MCF 10A (cell line): Measurements from ENCODE around the gene CRY1. TPM values are rescaled to one million over a fixed set of nuclear protein-coding genes. Genes with fewer than 3 reads are reported as not detected.
A peak's percentile ranks its signal among the peaks of the same experiment; 100 is the strongest.

Source experiments
- BruUV-seq: library from RNA; stranded (reverse); fragments of 400-500 nt; replicated peaks from 2 replicates; lab custom pipeline; 2021; lab: Mats Ljungman, UMichigan
- CTCF ChIA-PET: fragments of 300-600 bp; sonication (Branson Sonifier 250); formaldehyde crosslinking; extraction: SDS; loops from one replicate; lab custom pipeline; 2021; ENCODE audit warnings: antibody characterized with exemption, inconsistent platforms; lab: Yijun Ruan, JAX
- POLR2A ChIA-PET: fragments of 300-600, 350-650 bp; sonication (Branson Sonifier 250); formaldehyde crosslinking; extraction: SDS; loops from one replicate; lab custom pipeline; 2020; ENCODE audit warnings: antibody characterized with exemption, inconsistent platforms; lab: Yijun Ruan, JAX
- DNase-seq: peaks from one replicate; pipeline ENCODE4 v3.0.0-alpha.2; 2018; ENCODE audit not compliant: unreplicated experiment
- H3K27ac Mint-ChIP-seq: one replicate; pipeline ENCODE4 v1.8.0; 2022; ENCODE audit warnings: mild to moderate bottlenecking, low read depth, mixed read lengths; ENCODE audit not compliant: unreplicated experiment
- H3K27me3 Mint-ChIP-seq: one replicate; pipeline ENCODE4 v1.8.0; 2022; ENCODE audit warnings: mixed read lengths; ENCODE audit not compliant: insufficient read depth, unreplicated experiment
- H3K36me3 Mint-ChIP-seq: one replicate; pipeline ENCODE4 v1.8.0; 2022; ENCODE audit warnings: mild to moderate bottlenecking, moderate library complexity, mixed read lengths; ENCODE audit not compliant: insufficient read depth, unreplicated experiment
- H3K4me1 Mint-ChIP-seq: one replicate; pipeline ENCODE4 v1.8.0; 2022; ENCODE audit warnings: mixed read lengths; ENCODE audit not compliant: insufficient read depth, unreplicated experiment
- H3K4me3 Mint-ChIP-seq: one replicate; pipeline ENCODE4 v1.8.0; 2022; ENCODE audit warnings: mild to moderate bottlenecking, moderate library complexity, mixed read lengths; ENCODE audit not compliant: unreplicated experiment
- H3K9me3 Mint-ChIP-seq: one replicate; pipeline ENCODE4 v1.8.0; 2022; ENCODE audit warnings: mixed read lengths; ENCODE audit not compliant: unreplicated experiment
- intact Hi-C: fragments of 100-400 bp; cut with micrococcal nuclease; formaldehyde crosslinking; loops from 2 replicates; pipeline ENCODE4 v1.14.1; 2022
- total RNA-seq: library from RNA; stranded (reverse); gene quantifications from 2 replicates; pipeline ENCODE4 v1.2.3, GENCODE V29; 2022
- TF ChIP-seq, protein P1 (sequence below): fragments of 200-600 bp; IDR thresholded peaks from one replicate; pipeline ENCODE4 v1.8.0; 2022; ENCODE audit warnings: antibody characterized with exemption, mild to moderate bottlenecking; ENCODE audit not compliant: unreplicated experiment

Gene CRY1
- total RNA-seq, 1 experiment from 2014 or later = 11.6 TPM

DNA sequence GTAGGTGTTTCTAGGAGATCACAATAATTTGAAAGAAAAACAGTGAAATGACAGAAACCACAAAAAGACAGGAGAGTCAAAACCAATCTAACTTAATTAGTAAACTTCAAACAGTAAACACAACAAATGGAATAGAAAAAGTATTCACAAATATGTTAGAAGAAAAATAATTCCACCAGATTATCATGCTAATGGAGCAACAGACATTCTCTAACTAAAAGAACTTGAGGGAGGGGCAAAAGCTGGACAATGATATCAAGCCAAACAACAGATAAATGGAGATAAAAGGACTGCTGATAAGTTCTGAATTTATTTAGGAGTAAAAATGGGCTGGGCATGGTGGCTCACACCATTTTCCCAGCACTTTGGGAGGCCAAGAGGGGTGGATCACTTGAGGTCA is 28.7 kb downstream of the CRY1 start:
- no TSS peak for BruUV-seq
- Mint-ChIP-seq H3K36me3 (no peaks in the 10 kb centered on the region), H3K4me1 (no peaks in the 10 kb centered on the region), H3K27ac (no peak overlapping the region), H3K27me3 (no peaks in the 10 kb centered on the region), H3K9me3 (no peaks in the 10 kb centered on the region), H3K4me3 (no peak overlapping the region)
- CTCF ChIA-PET = no interaction called here
- no peak for DNase-seq
- TF ChIP-seq, protein P1, sequence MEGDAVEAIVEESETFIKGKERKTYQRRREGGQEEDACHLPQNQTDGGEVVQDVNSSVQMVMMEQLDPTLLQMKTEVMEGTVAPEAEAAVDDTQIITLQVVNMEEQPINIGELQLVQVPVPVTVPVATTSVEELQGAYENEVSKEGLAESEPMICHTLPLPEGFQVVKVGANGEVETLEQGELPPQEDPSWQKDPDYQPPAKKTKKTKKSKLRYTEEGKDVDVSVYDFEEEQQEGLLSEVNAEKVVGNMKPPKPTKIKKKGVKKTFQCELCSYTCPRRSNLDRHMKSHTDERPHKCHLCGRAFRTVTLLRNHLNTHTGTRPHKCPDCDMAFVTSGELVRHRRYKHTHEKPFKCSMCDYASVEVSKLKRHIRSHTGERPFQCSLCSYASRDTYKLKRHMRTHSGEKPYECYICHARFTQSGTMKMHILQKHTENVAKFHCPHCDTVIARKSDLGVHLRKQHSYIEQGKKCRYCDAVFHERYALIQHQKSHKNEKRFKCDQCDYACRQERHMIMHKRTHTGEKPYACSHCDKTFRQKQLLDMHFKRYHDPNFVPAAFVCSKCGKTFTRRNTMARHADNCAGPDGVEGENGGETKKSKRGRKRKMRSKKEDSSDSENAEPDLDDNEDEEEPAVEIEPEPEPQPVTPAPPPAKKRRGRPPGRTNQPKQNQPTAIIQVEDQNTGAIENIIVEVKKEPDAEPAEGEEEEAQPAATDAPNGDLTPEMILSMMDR = no peak
- POLR2A ChIA-PET = no interaction called here
- intact Hi-C loops = no loop called here

- intact Hi-C loops = no loop called here
- Mint-ChIP-seq H3K4me3 (no peak overlapping the region), H3K27me3 (no peaks in the 10 kb centered on the region), H3K27ac (no peak overlapping the region), H3K4me1 (no peaks in the 10 kb centered on the region), H3K36me3 (no peaks in the 10 kb centered on the region), H3K9me3 (no peaks in the 10 kb centered on the region)
- ChIA-PET CTCF (no interaction called here), POLR2A (no interaction called here)
- TF ChIP-seq, protein P1 = no peak
- no peak for DNase-seq
- no TSS peak for BruUV-seq
Observed at GRCh38 chr12:107064243-107064642, 29.1 kb downstream of the CRY1 start.

GRCh38 chr12:107058190-107058589 is 35.2 kb downstream of the CRY1 start:
- H3K36me3 Mint-ChIP-seq = no peaks in the 10 kb centered on the region
- TF ChIP-seq, protein P1 = no peak
- CTCF ChIA-PET = interaction anchor here (0.7 to 1.4 kb wide), 2 partner anchors 23 to 118 kb away, joined by 4 read pairs; no protein-coding TSS in a partner anchor
- H3K27me3 Mint-ChIP-seq = no peaks in the 10 kb centered on the region
- POLR2A ChIA-PET = interaction anchor here (0.6 to 1.3 kb wide), 3 partner anchors 12 to 34 kb away, joined by 3 to 4 read pairs (median 3); no protein-coding TSS in a partner anchor
- no peak overlapping the region for H3K4me3 Mint-ChIP-seq
- H3K9me3 Mint-ChIP-seq = peaks cover 4% of the 10 kb centered on the region
- intact Hi-C loops = no loop called here
- H3K27ac Mint-ChIP-seq = no peak overlapping the region
- H3K4me1 Mint-ChIP-seq = peaks cover 8% of the 10 kb centered on the region
- BruUV-seq = no TSS peak
- DNase-seq = no peak

DNA sequence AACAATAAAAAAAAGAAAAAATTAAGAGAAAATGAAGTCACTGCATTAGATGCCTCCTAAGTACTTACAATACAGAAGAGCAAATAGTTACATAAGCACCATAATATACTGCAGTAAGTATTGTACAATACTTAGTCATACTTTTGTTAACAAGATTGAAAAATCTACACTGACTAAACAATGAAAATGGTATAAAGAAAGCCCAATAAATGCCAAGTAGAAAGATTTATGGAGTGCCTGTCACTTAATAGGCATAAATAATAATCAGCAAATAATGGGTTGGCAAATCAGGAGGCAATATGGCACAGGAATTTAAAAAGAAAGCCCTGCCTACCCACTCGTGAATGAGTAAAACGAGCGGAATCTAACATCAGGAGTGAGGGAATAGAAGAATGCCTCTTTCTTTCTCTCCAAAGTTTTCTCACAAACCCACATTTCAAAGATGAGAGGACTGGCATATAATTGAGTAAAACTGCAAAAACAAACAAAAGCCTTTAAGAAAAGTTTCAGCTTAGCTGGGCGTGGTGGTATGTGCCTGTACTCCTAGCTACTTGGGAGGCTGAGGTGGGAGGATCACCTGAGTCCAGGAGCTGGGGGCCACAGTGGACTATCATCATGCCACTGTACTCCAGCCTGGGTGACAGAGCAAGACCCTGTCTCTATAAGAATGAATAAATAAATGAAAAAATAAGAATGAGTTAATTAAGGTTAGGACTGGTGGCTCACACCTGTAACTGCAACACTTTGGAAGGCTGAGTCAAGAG is 36.1 kb downstream of the CRY1 start:
- no peak for DNase-seq
- intact Hi-C loops = no loop called here
- BruUV-seq = no TSS peak
- TF ChIP-seq, protein P1 = no peak
- Mint-ChIP-seq H3K4me1 (peaks cover 8% of the 10 kb centered on the region), H3K27ac (peak overlapping the region; percentile 31), H3K9me3 (peaks cover 13% of the 10 kb centered on the region), H3K27me3 (no peaks in the 10 kb centered on the region), H3K36me3 (no peaks in the 10 kb centered on the region), H3K4me3 (no peak overlapping the region)
- POLR2A ChIA-PET = interaction anchor here (0.7 to 1.3 kb wide), 3 partner anchors 30 to 702 kb away, joined by 3 read pairs; no protein-coding TSS in a partner anchor
- CTCF ChIA-PET = interaction anchor here (0.7 to 1.0 kb wide), 2 partner anchors 19 to 496 kb away, joined by 3 read pairs; no protein-coding TSS in a partner anchor
